Stimulated activated CD8-positive, alpha-beta memory T cell treated with anti-CD3 and anti-CD28 coated beads, Interleukin-4, amount 100 ng/mL, for 1 hour (primary cell): ENCODE data around the gene OR4D6.
"Not testable (repeated sequence)": the region's sequence is repeated elsewhere in the genome, so short reads cannot be mapped to it uniquely, and the experiment has no call there.

ENCODE experiments used
- DNase-seq, 2 donors: peaks; one replicate each; pipeline ENCODE4 v3.0.0-alpha.2; 2020; ENCODE audit warnings: low read depth in 2 of 2, low spot score in 1 of 2

OR4D6 gene

GRCh38 chr11:59456661-59457060 lies at the start of gene OR4D6:
Gene OR4D6, plus strand, starts transcription at chr11:59456961. Its CDS starts 0 bp downstream, at chr11:59456961.
- DNase-seq, result no peak

- DNase-seq, result no peak
Measured at GRCh38 chr11:59413646-59414045, 43.1 kb upstream of the OR4D6 start.

- DNase-seq, result no peak
Measured at GRCh38 chr11:59415111-59415510, 41.6 kb upstream of the OR4D6 start.

- DNase-seq, result no peak
Measured at GRCh38 chr11:59416613-59417012, 40.1 kb upstream of the OR4D6 start.

- DNase-seq, result no peak
Measured at GRCh38 chr11:59417023-59417422, 39.7 kb upstream of the OR4D6 start.

- DNase-seq, result no peak
Measured at GRCh38 chr11:59418156-59418555, 38.6 kb upstream of the OR4D6 start.

- DNase-seq, result no peak
Measured at GRCh38 chr11:59423835-59424234, 32.9 kb upstream of the OR4D6 start.

GRCh38 chr11:59425131-59425530 lies 31.6 kb upstream of the OR4D6 start:
- DNase-seq, result no peak

GRCh38 chr11:59426361-59427067 lies 30.2 kb upstream of the OR4D6 start, which contains the start of gene OR5A2:
Gene OR5A2, minus strand, starts transcription at chr11:59426413. Its CDS starts 3,460 bp downstream, at chr11:59422953.
- no peak for DNase-seq

- DNase-seq, result no peak
Measured at GRCh38 chr11:59427068-59427382, 29.7 kb upstream of the OR4D6 start.

- DNase-seq, result no peak
Measured at GRCh38 chr11:59429924-59430516, 26.7 kb upstream of the OR4D6 start.

- DNase-seq, result no peak
Measured at GRCh38 chr11:59436169-59436568, 20.6 kb upstream of the OR4D6 start, which contains the start of gene OR5A1. Gene OR5A1, plus strand, starts transcription at chr11:59436469. Its CDS starts 6,700 bp downstream, at chr11:59443169.

- DNase-seq, result no peak
Measured at GRCh38 chr11:59437770-59438169, 19.0 kb upstream of the OR4D6 start.

- DNase-seq, result not testable (repeated sequence)
Measured at GRCh38 chr11:59445624-59446023, 11.1 kb upstream of the OR4D6 start.

GRCh38 chr11:59448484-59448883 lies 8.3 kb upstream of the OR4D6 start:
- DNase-seq, result no peak

GRCh38 chr11:59459916-59460315 lies 3.2 kb downstream of the OR4D6 start:
- no peak for DNase-seq

GRCh38 chr11:59463190-59463641 lies 6.5 kb downstream of the OR4D6 start:
- DNase-seq, result no peak

GRCh38 chr11:59473015-59473414 lies 16.3 kb downstream of the OR4D6 start, which contains the start of gene OR4D10:
Gene OR4D10, plus strand, starts transcription at chr11:59473315. Its CDS starts 4,115 bp downstream, at chr11:59477430.
- no peak for DNase-seq

- DNase-seq, result no peak
Measured at GRCh38 chr11:59475176-59475575, 18.4 kb downstream of the OR4D6 start.

GRCh38 chr11:59479906-59480305 lies 23.1 kb downstream of the OR4D6 start:
- DNase-seq, result no peak

- DNase-seq, result no peak
Measured at GRCh38 chr11:59480359-59480758, 23.6 kb downstream of the OR4D6 start.

- DNase-seq, result no peak
Measured at GRCh38 chr11:59501931-59502330, 45.2 kb downstream of the OR4D6 start.

GRCh38 chr11:59503276-59503675 lies 46.5 kb downstream of the OR4D6 start, which contains the start of gene OR4D11:
Gene OR4D11, plus strand, starts transcription at chr11:59503576. Its CDS starts 0 bp downstream, at chr11:59503576.
- DNase-seq, result no peak
